GM12878 (cell line): ENCODE results near the gene ZNF189.

Experiments used
- CHD4 ChIP-seq: fragments of 200-600 bp; sonication (generic); IDR thresholded peaks from 2 replicates; pipeline ENCODE4 v1.6.1; 2016; ENCODE audit warnings: mild to moderate bottlenecking
- EP300 ChIP-seq, 2 experiments: fragments of 150-350 bp in 1 of 2; IDR thresholded peaks; 2 replicates each; pipeline ENCODE4 v1.6.1; 2011 to 2012; ENCODE audit warnings: low read depth in 2 of 2, low read length in 2 of 2, borderline replicate concordance in 1 of 2, improper control_type of control experiment in 1 of 2, inconsistent platforms in 1 of 2; ENCODE audit not compliant: control insufficient read depth in 1 of 2
- EZH2 ChIP-seq: IDR thresholded peaks from 2 replicates; pipeline ENCODE4 v1.6.1; 2012; ENCODE audit warnings: low read depth, mild to moderate bottlenecking, control low read depth, inconsistent platforms, low read length, borderline replicate concordance; ENCODE audit not compliant: control insufficient read depth
- GABPA ChIP-seq: IDR thresholded peaks from 2 replicates; pipeline ENCODE4 v1.6.1; 2014; ENCODE audit warnings: antibody characterized with exemption, low read depth, mild to moderate bottlenecking, inconsistent platforms
- PAX5 ChIP-seq: IDR thresholded peaks from 2 replicates; pipeline ENCODE4 v1.6.1; 2011; ENCODE audit warnings: low read depth, low read length, borderline replicate concordance
- SP1 ChIP-seq: IDR thresholded peaks from one replicate; pipeline ENCODE4 v1.6.1; 2011; ENCODE audit warnings: low read depth, low read length
- WRNIP1 ChIP-seq: IDR thresholded peaks from 2 replicates; pipeline ENCODE4 v1.6.1; 2011; ENCODE audit warnings: low read depth, low read length, improper control_type of control experiment, borderline replicate concordance
- ZZZ3 ChIP-seq: IDR thresholded peaks from 2 replicates; pipeline ENCODE4 v1.6.1; 2011; ENCODE audit warnings: low read depth; ENCODE audit not compliant: control insufficient read depth, insufficient read length
- TF ChIP-seq, protein P1 (sequence below), 3 experiments: IDR thresholded peaks in 2 of 3; conservative IDR thresholded peaks in 1 of 3; 2 replicates each; pipeline ENCODE4 v1.5.1; 2011; ENCODE audit warnings: low read depth in 3 of 3, low read length in 3 of 3, mild to moderate bottlenecking in 3 of 3, control low read depth in 2 of 3, moderate library complexity in 2 of 3, inconsistent platforms in 1 of 3, mixed read lengths in 1 of 3; ENCODE audit not compliant: control insufficient read depth in 2 of 3, insufficient read depth in 1 of 3; ENCODE audit errors: extremely low read depth in 1 of 3
- TF ChIP-seq, protein P2 (sequence below): IDR thresholded peaks from 2 replicates; pipeline ENCODE4 v1.6.1; 2012; ENCODE audit warnings: mild to moderate bottlenecking, low read depth, low read length
- TF ChIP-seq, protein P3 (sequence below): IDR thresholded peaks from 2 replicates; pipeline ENCODE4 v1.6.1; 2012; ENCODE audit warnings: low read depth, low read length, improper control_type of control experiment
- TF ChIP-seq, protein P4 (sequence below): IDR thresholded peaks from 2 replicates; pipeline ENCODE4 v1.6.1; 2011; ENCODE audit warnings: low read depth, low read length, improper control_type of control experiment, borderline replicate concordance
- TF ChIP-seq, protein P5 (sequence below): IDR thresholded peaks from 2 replicates; pipeline ENCODE4 v1.6.1; 2011; ENCODE audit warnings: mild to moderate bottlenecking, low read depth, low read length, moderate library complexity; ENCODE audit not compliant: insufficient replicate concordance

DNA sequence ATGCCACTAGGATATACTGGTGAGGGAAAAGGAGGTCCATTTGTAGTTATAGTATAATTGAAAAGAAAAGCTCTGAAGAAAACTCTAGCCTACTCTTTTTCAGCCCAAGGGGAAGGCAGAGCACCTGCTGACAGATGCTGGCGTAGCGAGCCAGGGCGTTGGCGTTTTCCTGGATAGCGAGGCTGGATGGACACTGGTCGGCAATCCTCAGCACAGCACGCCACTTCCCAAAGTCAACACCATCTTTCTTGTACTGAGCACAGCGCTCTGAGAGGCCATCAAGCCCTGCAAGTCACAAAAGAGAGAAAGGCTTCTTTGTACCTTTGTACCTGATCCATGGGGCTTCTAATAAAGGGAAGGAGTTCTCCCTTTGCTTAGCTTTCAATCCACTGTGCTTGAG is 28.7 kb downstream of the ZNF189 start:
- no peak for TF ChIP-seq SP1
- TF ChIP-seq, protein P1, sequence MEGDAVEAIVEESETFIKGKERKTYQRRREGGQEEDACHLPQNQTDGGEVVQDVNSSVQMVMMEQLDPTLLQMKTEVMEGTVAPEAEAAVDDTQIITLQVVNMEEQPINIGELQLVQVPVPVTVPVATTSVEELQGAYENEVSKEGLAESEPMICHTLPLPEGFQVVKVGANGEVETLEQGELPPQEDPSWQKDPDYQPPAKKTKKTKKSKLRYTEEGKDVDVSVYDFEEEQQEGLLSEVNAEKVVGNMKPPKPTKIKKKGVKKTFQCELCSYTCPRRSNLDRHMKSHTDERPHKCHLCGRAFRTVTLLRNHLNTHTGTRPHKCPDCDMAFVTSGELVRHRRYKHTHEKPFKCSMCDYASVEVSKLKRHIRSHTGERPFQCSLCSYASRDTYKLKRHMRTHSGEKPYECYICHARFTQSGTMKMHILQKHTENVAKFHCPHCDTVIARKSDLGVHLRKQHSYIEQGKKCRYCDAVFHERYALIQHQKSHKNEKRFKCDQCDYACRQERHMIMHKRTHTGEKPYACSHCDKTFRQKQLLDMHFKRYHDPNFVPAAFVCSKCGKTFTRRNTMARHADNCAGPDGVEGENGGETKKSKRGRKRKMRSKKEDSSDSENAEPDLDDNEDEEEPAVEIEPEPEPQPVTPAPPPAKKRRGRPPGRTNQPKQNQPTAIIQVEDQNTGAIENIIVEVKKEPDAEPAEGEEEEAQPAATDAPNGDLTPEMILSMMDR (IDR thresholded peaks at IDR 0.05 in 2 of 3, conservative IDR thresholded peaks at IDR 0.05 in 1 of 3; ENCODE audit: control insufficient read depth in 2 of 3, extremely low read depth in 1 of 3, insufficient read depth in 1 of 3, low read depth in 3 of 3, low read length in 3 of 3): no peak
- TF ChIP-seq GABPA: no peak
- TF ChIP-seq PAX5: no peak
- no peak for TF ChIP-seq ZZZ3
- no peak for TF ChIP-seq WRNIP1
- TF ChIP-seq, protein P2, sequence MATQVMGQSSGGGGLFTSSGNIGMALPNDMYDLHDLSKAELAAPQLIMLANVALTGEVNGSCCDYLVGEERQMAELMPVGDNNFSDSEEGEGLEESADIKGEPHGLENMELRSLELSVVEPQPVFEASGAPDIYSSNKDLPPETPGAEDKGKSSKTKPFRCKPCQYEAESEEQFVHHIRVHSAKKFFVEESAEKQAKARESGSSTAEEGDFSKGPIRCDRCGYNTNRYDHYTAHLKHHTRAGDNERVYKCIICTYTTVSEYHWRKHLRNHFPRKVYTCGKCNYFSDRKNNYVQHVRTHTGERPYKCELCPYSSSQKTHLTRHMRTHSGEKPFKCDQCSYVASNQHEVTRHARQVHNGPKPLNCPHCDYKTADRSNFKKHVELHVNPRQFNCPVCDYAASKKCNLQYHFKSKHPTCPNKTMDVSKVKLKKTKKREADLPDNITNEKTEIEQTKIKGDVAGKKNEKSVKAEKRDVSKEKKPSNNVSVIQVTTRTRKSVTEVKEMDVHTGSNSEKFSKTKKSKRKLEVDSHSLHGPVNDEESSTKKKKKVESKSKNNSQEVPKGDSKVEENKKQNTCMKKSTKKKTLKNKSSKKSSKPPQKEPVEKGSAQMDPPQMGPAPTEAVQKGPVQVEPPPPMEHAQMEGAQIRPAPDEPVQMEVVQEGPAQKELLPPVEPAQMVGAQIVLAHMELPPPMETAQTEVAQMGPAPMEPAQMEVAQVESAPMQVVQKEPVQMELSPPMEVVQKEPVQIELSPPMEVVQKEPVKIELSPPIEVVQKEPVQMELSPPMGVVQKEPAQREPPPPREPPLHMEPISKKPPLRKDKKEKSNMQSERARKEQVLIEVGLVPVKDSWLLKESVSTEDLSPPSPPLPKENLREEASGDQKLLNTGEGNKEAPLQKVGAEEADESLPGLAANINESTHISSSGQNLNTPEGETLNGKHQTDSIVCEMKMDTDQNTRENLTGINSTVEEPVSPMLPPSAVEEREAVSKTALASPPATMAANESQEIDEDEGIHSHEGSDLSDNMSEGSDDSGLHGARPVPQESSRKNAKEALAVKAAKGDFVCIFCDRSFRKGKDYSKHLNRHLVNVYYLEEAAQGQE: no peak
- TF ChIP-seq, protein P3, sequence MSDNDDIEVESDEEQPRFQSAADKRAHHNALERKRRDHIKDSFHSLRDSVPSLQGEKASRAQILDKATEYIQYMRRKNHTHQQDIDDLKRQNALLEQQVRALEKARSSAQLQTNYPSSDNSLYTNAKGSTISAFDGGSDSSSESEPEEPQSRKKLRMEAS: no peak
- TF ChIP-seq CHD4: no peak
- TF ChIP-seq, protein P4, sequence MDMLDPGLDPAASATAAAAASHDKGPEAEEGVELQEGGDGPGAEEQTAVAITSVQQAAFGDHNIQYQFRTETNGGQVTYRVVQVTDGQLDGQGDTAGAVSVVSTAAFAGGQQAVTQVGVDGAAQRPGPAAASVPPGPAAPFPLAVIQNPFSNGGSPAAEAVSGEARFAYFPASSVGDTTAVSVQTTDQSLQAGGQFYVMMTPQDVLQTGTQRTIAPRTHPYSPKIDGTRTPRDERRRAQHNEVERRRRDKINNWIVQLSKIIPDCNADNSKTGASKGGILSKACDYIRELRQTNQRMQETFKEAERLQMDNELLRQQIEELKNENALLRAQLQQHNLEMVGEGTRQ: no peak
- no peak for TF ChIP-seq EZH2
- TF ChIP-seq EP300 (IDR thresholded peaks at IDR 0.05; ENCODE audit: borderline replicate concordance in 1 of 2, control insufficient read depth in 1 of 2, low read depth in 2 of 2, low read length in 2 of 2): no peak
- TF ChIP-seq, protein P5, sequence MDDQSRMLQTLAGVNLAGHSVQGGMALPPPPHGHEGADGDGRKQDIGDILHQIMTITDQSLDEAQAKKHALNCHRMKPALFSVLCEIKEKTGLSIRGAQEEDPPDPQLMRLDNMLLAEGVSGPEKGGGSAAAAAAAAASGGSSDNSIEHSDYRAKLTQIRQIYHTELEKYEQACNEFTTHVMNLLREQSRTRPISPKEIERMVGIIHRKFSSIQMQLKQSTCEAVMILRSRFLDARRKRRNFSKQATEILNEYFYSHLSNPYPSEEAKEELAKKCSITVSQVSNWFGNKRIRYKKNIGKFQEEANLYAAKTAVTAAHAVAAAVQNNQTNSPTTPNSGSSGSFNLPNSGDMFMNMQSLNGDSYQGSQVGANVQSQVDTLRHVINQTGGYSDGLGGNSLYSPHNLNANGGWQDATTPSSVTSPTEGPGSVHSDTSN: no peak
